Melanocyte of skin (primary cell): Measurements from ENCODE around the gene AXDND1. TPM values are rescaled to one million over a fixed set of nuclear protein-coding genes. Genes with fewer than 3 reads are reported as not detected.

Experiments
- small RNA-seq, 2 donors: library from RNA; depleted of rRNA; stranded (forward); fragments of <200 nt; gene quantifications; one replicate each; pipeline ENCODE3, GENCODE V24; 2012
- total RNA-seq, 2 donors: library from RNA; depleted of rRNA; stranded (reverse); fragments of >200 nt; gene quantifications; 2 replicates each; pipeline ENCODE4 v1.2.3, GENCODE V29; 2012

Gene AXDND1
- 1 to 10 TPM in 1 of 2 donors, under 1 TPM in 1; 0.67 to 1.0 TPM for total RNA-seq

GRCh38 chr1:179365342-179366092 is at the start of gene AXDND1:
AXDND1 (plus strand) TSS chr1:179365971; CDS start chr1:179366510, 539 bp downstream.

GRCh38 chr1:179575497-179576314 is 209.9 kb downstream of the AXDND1 start, which contains the start of gene NPHS2:
NPHS2 (minus strand) TSS chr1:179575948; CDS start chr1:179575864, 84 bp downstream.

GRCh38 chr1:179591592-179592580 is 226.1 kb downstream of the AXDND1 start, which contains the start of gene TDRD5:
TDRD5 (plus strand) TSS chr1:179591832; CDS start chr1:179592616, 784 bp downstream.

Small RNA genes lying within 50 kb of the gene (small RNA-seq; reads per million reads assigned to genes)
- gene MEF2AP1 (0 reads per million in 2 donors), gene RNU5F-2P (0 reads per million in 2 donors)

Other genes with a start within 250 kb of the AXDND1 start
- 100 to 1,000 TPM in 1 of 2 donors, 10 to 100 TPM in 1; 93.3 to 169 TPM for gene ABL2, start 136.3 kb upstream of the AXDND1 start, total RNA-seq
- 100 to 1,000 TPM; 118 to 173 TPM for gene SOAT1, start 72.2 kb upstream of the AXDND1 start, total RNA-seq
- under 1 TPM in 1 of 2 donors, not detected in 1; under 0.01 TPM for gene NPHS2, start 210.0 kb downstream of the AXDND1 start, total RNA-seq
- not detected for gene TDRD5, start 225.9 kb downstream of the AXDND1 start, total RNA-seq